Panc1 (cell line): Measurements from ENCODE around the gene KCNQ4. TPM values are rescaled to one million over a fixed set of nuclear protein-coding genes. Genes with fewer than 3 reads are reported as not detected.

Experiments
- ATAC-seq: fragments of 200-7000 bp; cut with Tn5 transposase; 2 replicates; pipeline ENCODE4 v1.9.1; 2020; ENCODE audit warnings: mild to moderate bottlenecking, moderate library complexity
- BruUV-seq: library from RNA; stranded (reverse); fragments of 400-500 nt; replicated peaks from 2 replicates; lab custom pipeline; 2021; lab: Mats Ljungman, UMichigan
- CTCF ChIA-PET: fragments of 300-600 bp; sonication (Branson Sonifier 250); formaldehyde crosslinking; loops from one replicate; lab custom pipeline; 2022; ENCODE audit warnings: antibody characterized with exemption; lab: Charles Lee
- POLR2A ChIA-PET: fragments of 300-600 bp; sonication (Branson Sonifier 250); formaldehyde crosslinking; loops from one replicate; lab custom pipeline; 2022; ENCODE audit warnings: antibody characterized with exemption; lab: Charles Lee
- DNase-seq: peaks from one replicate; pipeline ENCODE4 v3.0.0-alpha.2; 2010; ENCODE audit warnings: low read depth, low spot score
- H3K27ac ChIP-seq: 2 replicates; pipeline ENCODE4 v1.5.1; 2011; ENCODE audit warnings: mild to moderate bottlenecking, low read length, inconsistent platforms
- H3K27me3 ChIP-seq: fragments of 200-500 bp; sonication (Bioruptor generic); 2 replicates; pipeline ENCODE4 v1.6.0; 2014; ENCODE audit warnings: low read length, inconsistent platforms; ENCODE audit not compliant: control insufficient read depth, insufficient read depth
- H3K36me3 ChIP-seq: fragments of 200-500 bp; sonication (Bioruptor generic); 2 replicates; pipeline ENCODE4 v1.5.1; 2014; ENCODE audit warnings: inconsistent platforms, mild to moderate bottlenecking, low read length, moderate library complexity; ENCODE audit not compliant: control insufficient read depth, insufficient read depth
- H3K4me1 ChIP-seq: 2 replicates; pipeline ENCODE4 v1.5.1; 2011; ENCODE audit warnings: inconsistent platforms, mild to moderate bottlenecking, low read length, moderate library complexity; ENCODE audit not compliant: control insufficient read depth, insufficient read depth
- H3K4me3 ChIP-seq, 2 experiments: 2 replicates each; pipeline ENCODE4 v1.5.1; 2011 to 2012; ENCODE audit warnings: low read depth in 2 of 2, low read length in 2 of 2, mild to moderate bottlenecking in 2 of 2, inconsistent platforms in 1 of 2, moderate library complexity in 1 of 2
- H3K9me3 ChIP-seq: fragments of 200-500 bp; sonication (Bioruptor generic); 2 replicates; pipeline ENCODE4 v1.5.1; 2014; ENCODE audit warnings: low read depth, mild to moderate bottlenecking, inconsistent platforms, low read length, moderate library complexity; ENCODE audit not compliant: control insufficient read depth, insufficient read depth
- POLR2AphosphoS5 ChIP-seq: IDR thresholded peaks from 2 replicates; pipeline ENCODE4 v1.6.1; 2012; ENCODE audit warnings: mild to moderate bottlenecking, low read depth, low read length, moderate library complexity
- SIN3A ChIP-seq: IDR thresholded peaks from 2 replicates; pipeline ENCODE4 v1.6.1; 2012; ENCODE audit warnings: low read depth, mild to moderate bottlenecking, low read length, moderate library complexity, borderline replicate concordance; ENCODE audit not compliant: insufficient read depth
- TCF7L2 ChIP-seq: IDR thresholded peaks from 2 replicates; pipeline ENCODE4 v1.6.1; 2011; ENCODE audit warnings: mild to moderate bottlenecking, low read depth, low read length, inconsistent platforms
- in situ Hi-C: cut with HindIII; loops from 2 replicates; pipeline ENCODE4 v1.10.0; 2016; ENCODE audit warnings: low sequenced_read_pairs, low pct_unique_long_range_greater_than_20kb
- intact Hi-C: fragments of 100-400 bp; cut with micrococcal nuclease; formaldehyde crosslinking; loops from one replicate; pipeline ENCODE4 v1.10.0; 2022; ENCODE audit not compliant: unreplicated experiment
- total RNA-seq: library from RNA; stranded (reverse); gene quantifications from one replicate; pipeline ENCODE4 v1.2.1, GENCODE V29; 2021; ENCODE audit not compliant: unreplicated experiment
- TF ChIP-seq, protein P1 (sequence below), 2 experiments: IDR thresholded peaks; 2 replicates each; pipeline ENCODE4 v1.6.1; 2011 to 2012; ENCODE audit warnings: low read depth in 2 of 2, control low read depth in 1 of 2, low read length in 1 of 2, mild to moderate bottlenecking in 1 of 2, moderate library complexity in 1 of 2; ENCODE audit not compliant: insufficient read depth in 1 of 2
- TF ChIP-seq, protein P2 (sequence below): fragments of 450-650 bp; IDR thresholded peaks from 2 replicates; pipeline ENCODE4 v1.5.1; 2017; ENCODE audit warnings: mild to moderate bottlenecking

Gene KCNQ4
- total RNA-seq, 1 experiment from 2014 or later: 2.6 TPM

DNA sequence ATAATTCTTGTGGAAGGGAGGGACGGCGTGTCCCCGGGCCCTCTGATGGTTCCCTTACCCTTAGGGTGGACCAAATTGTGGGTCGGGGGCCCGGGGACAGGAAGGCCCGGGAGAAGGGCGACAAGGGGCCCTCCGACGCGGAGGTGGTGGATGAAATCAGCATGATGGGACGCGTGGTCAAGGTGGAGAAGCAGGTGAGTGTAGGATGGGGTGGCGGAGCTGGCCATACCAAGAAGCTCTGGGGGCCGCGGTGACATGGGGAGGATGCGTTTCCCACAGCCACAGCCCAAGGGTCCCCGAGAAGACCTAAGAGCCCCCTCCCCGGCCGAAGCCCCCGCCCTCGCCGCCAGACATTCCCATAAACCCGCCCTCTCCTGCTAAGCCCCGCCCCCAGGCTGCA lies 54.0 kb downstream of the KCNQ4 start:
- TF ChIP-seq TCF7L2 (no peak), POLR2AphosphoS5 (no peak), SIN3A (no peak)
- TF ChIP-seq, protein P1, sequence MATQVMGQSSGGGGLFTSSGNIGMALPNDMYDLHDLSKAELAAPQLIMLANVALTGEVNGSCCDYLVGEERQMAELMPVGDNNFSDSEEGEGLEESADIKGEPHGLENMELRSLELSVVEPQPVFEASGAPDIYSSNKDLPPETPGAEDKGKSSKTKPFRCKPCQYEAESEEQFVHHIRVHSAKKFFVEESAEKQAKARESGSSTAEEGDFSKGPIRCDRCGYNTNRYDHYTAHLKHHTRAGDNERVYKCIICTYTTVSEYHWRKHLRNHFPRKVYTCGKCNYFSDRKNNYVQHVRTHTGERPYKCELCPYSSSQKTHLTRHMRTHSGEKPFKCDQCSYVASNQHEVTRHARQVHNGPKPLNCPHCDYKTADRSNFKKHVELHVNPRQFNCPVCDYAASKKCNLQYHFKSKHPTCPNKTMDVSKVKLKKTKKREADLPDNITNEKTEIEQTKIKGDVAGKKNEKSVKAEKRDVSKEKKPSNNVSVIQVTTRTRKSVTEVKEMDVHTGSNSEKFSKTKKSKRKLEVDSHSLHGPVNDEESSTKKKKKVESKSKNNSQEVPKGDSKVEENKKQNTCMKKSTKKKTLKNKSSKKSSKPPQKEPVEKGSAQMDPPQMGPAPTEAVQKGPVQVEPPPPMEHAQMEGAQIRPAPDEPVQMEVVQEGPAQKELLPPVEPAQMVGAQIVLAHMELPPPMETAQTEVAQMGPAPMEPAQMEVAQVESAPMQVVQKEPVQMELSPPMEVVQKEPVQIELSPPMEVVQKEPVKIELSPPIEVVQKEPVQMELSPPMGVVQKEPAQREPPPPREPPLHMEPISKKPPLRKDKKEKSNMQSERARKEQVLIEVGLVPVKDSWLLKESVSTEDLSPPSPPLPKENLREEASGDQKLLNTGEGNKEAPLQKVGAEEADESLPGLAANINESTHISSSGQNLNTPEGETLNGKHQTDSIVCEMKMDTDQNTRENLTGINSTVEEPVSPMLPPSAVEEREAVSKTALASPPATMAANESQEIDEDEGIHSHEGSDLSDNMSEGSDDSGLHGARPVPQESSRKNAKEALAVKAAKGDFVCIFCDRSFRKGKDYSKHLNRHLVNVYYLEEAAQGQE (IDR thresholded peaks at IDR 0.05; ENCODE audit: insufficient read depth in 1 of 2, low read depth in 2 of 2, low read length in 1 of 2): no peak
- TF ChIP-seq, protein P2, sequence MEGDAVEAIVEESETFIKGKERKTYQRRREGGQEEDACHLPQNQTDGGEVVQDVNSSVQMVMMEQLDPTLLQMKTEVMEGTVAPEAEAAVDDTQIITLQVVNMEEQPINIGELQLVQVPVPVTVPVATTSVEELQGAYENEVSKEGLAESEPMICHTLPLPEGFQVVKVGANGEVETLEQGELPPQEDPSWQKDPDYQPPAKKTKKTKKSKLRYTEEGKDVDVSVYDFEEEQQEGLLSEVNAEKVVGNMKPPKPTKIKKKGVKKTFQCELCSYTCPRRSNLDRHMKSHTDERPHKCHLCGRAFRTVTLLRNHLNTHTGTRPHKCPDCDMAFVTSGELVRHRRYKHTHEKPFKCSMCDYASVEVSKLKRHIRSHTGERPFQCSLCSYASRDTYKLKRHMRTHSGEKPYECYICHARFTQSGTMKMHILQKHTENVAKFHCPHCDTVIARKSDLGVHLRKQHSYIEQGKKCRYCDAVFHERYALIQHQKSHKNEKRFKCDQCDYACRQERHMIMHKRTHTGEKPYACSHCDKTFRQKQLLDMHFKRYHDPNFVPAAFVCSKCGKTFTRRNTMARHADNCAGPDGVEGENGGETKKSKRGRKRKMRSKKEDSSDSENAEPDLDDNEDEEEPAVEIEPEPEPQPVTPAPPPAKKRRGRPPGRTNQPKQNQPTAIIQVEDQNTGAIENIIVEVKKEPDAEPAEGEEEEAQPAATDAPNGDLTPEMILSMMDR: no peak
- ChIA-PET POLR2A (no interaction called here), CTCF (interaction anchor here (0.6 kb wide), 1 partner anchor 235 kb away, joined by 9 read pairs; no protein-coding TSS in a partner anchor)
- no peaks in the 10 kb centered on the region for H3K36me3 ChIP-seq
- no TSS peak for BruUV-seq
- no peaks in the 10 kb centered on the region for H3K27me3 ChIP-seq
- H3K9me3 ChIP-seq: no peaks in the 10 kb centered on the region
- DNase-seq (no peak), ATAC-seq (no peak)
- H3K4me3 ChIP-seq: no peak overlapping the region
- intact Hi-C loops: no loop called here
- H3K27ac ChIP-seq: no peak overlapping the region
- in situ Hi-C loops: no loop called here
- H3K4me1 ChIP-seq: no peaks in the 10 kb centered on the region

DNA sequence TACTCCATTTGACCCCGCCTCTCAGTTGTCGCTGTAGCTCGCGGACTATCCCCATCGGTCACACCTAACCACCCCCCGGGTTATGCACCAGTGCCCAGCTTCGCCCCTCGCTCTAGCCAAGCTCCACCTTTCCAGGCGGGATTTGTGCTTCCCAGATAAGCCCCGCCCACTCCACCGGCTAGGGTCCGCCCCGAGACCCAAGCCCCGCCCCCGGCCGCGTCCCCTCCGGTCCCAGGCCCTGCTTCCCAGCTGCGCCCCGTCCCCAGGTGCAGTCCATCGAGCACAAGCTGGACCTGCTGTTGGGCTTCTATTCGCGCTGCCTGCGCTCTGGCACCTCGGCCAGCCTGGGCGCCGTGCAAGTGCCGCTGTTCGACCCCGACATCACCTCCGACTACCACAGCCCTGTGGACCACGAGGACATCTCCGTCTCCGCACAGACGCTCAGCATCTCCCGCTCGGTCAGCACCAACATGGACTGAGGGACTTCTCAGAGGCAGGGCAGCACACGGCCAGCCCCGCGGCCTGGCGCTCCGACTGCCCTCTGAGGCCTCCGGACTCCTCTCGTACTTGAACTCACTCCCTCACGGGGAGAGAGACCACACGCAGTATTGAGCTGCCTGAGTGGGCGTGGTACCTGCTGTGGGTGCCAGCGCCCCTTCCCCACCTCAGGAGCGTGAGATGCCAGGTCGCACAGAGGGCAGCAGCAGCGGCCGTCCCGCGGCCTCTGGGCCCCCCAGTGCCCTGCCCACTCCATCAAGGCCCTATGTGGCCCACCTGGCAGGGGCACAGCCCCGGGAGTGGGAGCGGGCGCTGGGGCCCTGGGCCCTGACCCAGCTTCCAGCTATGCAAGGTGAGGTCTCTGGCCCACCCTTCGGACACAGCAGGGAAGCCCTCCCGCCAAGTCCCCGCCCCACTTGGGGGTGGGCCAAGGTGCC lies 54.7 kb downstream of the KCNQ4 start:
- ChIA-PET CTCF (no interaction called here), POLR2A (no interaction called here)
- no TSS peak for BruUV-seq
- intact Hi-C loops (no loop called here), in situ Hi-C loops (no loop called here)
- Histone ChIP-seq H3K27me3 (no peaks in the 10 kb centered on the region), H3K9me3 (no peaks in the 10 kb centered on the region), H3K27ac (no peak overlapping the region), H3K4me1 (no peaks in the 10 kb centered on the region), H3K4me3 (no peak overlapping the region), H3K36me3 (no peaks in the 10 kb centered on the region)
- DNase-seq (no peak), ATAC-seq (0 out of 2 replicates have a peak, but pooled peaks have one; percentile 18)
- TF ChIP-seq, protein P1 (IDR thresholded peaks at IDR 0.05; ENCODE audit: insufficient read depth in 1 of 2, low read depth in 2 of 2, low read length in 1 of 2): no peak
